CD4-positive, alpha-beta T cell treated with Interleukin-21 for 1 hour (primary cell): ENCODE measurements around the gene TESPA1.
"Not testable (repeated sequence)": the region's sequence is repeated elsewhere in the genome, so short reads cannot be mapped to it uniquely, and the experiment has no call there.

Experiments used
- DNase-seq: peaks from one replicate; pipeline ENCODE4 v3.0.0-alpha.2; 2020

TESPA1 gene

GRCh38 chr12:54984658-54985376, at the start of gene TESPA1:
TESPA1 (minus strand) TSS chr12:54984762; CDS start chr12:54974562, 10,200 bp downstream.
- peak; percentile 90 for DNase-seq

- no peak for DNase-seq
These were observed 49.7 kb upstream of the TESPA1 start for GRCh38 chr12:55034218-55034617.

GRCh38 chr12:55025508-55025907, 40.9 kb upstream of the TESPA1 start:
- DNase-seq, result no peak

- no peak for DNase-seq
These were observed 40.0 kb upstream of the TESPA1 start for GRCh38 chr12:55024575-55024974.

GRCh38 chr12:55019784-55020183, 35.2 kb upstream of the TESPA1 start, which contains the start of gene NEUROD4:
NEUROD4 (plus strand) TSS chr12:55019974; CDS start chr12:55026440, 6,466 bp downstream.
- DNase-seq, result peak; percentile 13

- DNase-seq, result no peak
These were observed 32.9 kb upstream of the TESPA1 start for GRCh38 chr12:55017416-55017925.

- DNase-seq, result no peak
These were observed 24.5 kb upstream of the TESPA1 start for GRCh38 chr12:55008944-55009585.

GRCh38 chr12:55002355-55002754, 17.8 kb upstream of the TESPA1 start:
- DNase-seq, result no peak

- no peak for DNase-seq
These were observed 16.8 kb upstream of the TESPA1 start for GRCh38 chr12:55001198-55001868.

- no peak for DNase-seq
These were observed 14.5 kb upstream of the TESPA1 start for GRCh38 chr12:54998958-54999510.

- no peak for DNase-seq
These were observed 13.5 kb upstream of the TESPA1 start for GRCh38 chr12:54997929-54998522.

- DNase-seq, result no peak
These were observed 11.6 kb upstream of the TESPA1 start for GRCh38 chr12:54996205-54996604.

GRCh38 chr12:54993181-54993835, 8.7 kb upstream of the TESPA1 start:
- DNase-seq, result peak; percentile 82

- DNase-seq, result no peak
These were observed 7.4 kb upstream of the TESPA1 start for GRCh38 chr12:54991991-54992375.

- peak; percentile 55 for DNase-seq
These were observed 6.8 kb upstream of the TESPA1 start for GRCh38 chr12:54991161-54991990.

- no peak for DNase-seq
These were observed 5.3 kb upstream of the TESPA1 start for GRCh38 chr12:54989829-54990228.

- no peak for DNase-seq
These were observed 4.0 kb upstream of the TESPA1 start for GRCh38 chr12:54988402-54989054.

GRCh38 chr12:54987611-54988231, 3.2 kb upstream of the TESPA1 start:
- no peak for DNase-seq

GRCh38 chr12:54986773-54987172, 2.2 kb upstream of the TESPA1 start:
- DNase-seq, result not testable (repeated sequence)

GRCh38 chr12:54983536-54984101, 943 bp downstream of the TESPA1 start:
- DNase-seq, result peak; percentile 52
